Skeletal muscle satellite cell (primary cell): ENCODE data around the gene GPATCH4.
A peak's percentile ranks its signal among the peaks of the same experiment; 100 is the strongest.

Experiments
- H3K27me3 ChIP-seq: 2 replicates; pipeline ENCODE4 v1.7.0; 2013; ENCODE audit warnings: low read length; ENCODE audit not compliant: control insufficient read depth, insufficient read depth
- H3K36me3 ChIP-seq: 2 replicates; pipeline ENCODE4 v1.7.0; 2013; ENCODE audit warnings: mild to moderate bottlenecking, control low read depth, low read length; ENCODE audit not compliant: insufficient read depth
- H3K4me1 ChIP-seq: 2 replicates; pipeline ENCODE4 v1.7.0; 2013; ENCODE audit warnings: low read length; ENCODE audit not compliant: control insufficient read depth, insufficient read depth
- H3K4me2 ChIP-seq: 2 replicates; pipeline ENCODE4 v1.7.0; 2013; ENCODE audit warnings: mild to moderate bottlenecking, low read length
- H3K4me3 ChIP-seq: 2 replicates; pipeline ENCODE4 v1.7.0; 2013; ENCODE audit warnings: low read length
- H3K9ac ChIP-seq: 2 replicates; pipeline ENCODE4 v1.7.0; 2013; ENCODE audit warnings: mild to moderate bottlenecking, low read depth, low read length, moderate library complexity
- H3K9me3 ChIP-seq: replicated peaks from 2 replicates; pipeline ENCODE4 v1.7.0; 2013; ENCODE audit warnings: mild to moderate bottlenecking, control low read depth, low read length

Gene GPATCH4

DNA sequence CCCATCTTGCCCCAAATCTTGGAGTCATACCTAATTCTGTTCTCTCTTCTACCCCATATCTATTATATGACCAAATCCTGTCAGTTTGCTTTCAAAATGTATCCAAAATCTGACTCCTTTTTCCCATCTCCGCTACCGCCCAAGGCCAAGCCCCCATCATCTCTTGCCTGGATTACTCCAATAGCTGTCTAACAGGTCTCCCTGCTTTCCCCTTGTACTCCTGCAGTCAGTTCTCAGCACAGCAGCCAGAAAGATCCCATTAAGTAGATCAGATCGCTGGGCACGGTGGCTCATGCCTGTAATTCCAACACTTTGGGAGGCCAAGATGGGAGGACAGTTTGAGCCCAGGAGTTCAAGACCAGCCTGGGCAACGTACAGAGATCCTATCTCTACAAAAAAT is 48.8 kb downstream of the GPATCH4 start:
- Histone ChIP-seq H3K36me3 (peaks cover 28% of the 10 kb centered on the region), H3K4me2 (no peak overlapping the region), H3K9ac (no peak overlapping the region), H3K4me1 (peaks cover 12% of the 10 kb centered on the region), H3K27me3 (no peaks in the 10 kb centered on the region), H3K4me3 (no peak overlapping the region), H3K9me3 (no peaks in the 10 kb centered on the region)

GRCh38 chr1:156551869-156552268 is 49.4 kb downstream of the GPATCH4 start:
- H3K36me3 ChIP-seq, result peaks cover 31% of the 10 kb centered on the region
- H3K4me1 ChIP-seq, result peaks cover 12% of the 10 kb centered on the region
- H3K9ac ChIP-seq, result no peak overlapping the region
- no peaks in the 10 kb centered on the region for H3K27me3 ChIP-seq
- H3K4me3 ChIP-seq, result no peak overlapping the region
- no peaks in the 10 kb centered on the region for H3K9me3 ChIP-seq
- peak overlapping the region; percentile 7 for H3K4me2 ChIP-seq

- Histone ChIP-seq H3K36me3 (peaks cover 31% of the 10 kb centered on the region), H3K27me3 (no peaks in the 10 kb centered on the region), H3K9me3 (no peaks in the 10 kb centered on the region), H3K4me1 (peaks cover 12% of the 10 kb centered on the region), H3K9ac (no peak overlapping the region), H3K4me2 (no peak overlapping the region), H3K4me3 (no peak overlapping the region)
These were observed 50.1 kb downstream of the GPATCH4 start for GRCh38 chr1:156551066-156551643.

DNA sequence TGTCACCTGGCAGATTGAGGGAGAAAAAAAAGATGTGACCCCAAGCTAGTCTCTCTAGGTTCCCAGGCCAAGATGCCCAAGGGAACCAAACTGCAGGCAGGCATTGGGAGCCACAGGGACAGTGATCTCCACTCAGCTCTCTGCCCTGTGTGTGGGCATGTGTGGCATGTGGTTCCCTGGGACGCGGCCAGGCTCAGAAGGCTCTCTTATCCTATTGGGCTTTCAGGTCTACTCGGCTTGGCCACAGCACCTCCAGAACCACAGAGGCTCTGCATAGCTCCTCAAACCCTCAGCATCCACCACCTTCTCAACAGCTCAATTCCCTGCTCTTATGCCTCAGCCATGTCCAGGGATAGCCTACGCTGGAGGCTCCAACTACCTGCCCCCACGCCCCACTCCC is 50.9 kb downstream of the GPATCH4 start:
- Histone ChIP-seq H3K9me3 (no peaks in the 10 kb centered on the region), H3K9ac (no peak overlapping the region), H3K27me3 (no peaks in the 10 kb centered on the region)

DNA sequence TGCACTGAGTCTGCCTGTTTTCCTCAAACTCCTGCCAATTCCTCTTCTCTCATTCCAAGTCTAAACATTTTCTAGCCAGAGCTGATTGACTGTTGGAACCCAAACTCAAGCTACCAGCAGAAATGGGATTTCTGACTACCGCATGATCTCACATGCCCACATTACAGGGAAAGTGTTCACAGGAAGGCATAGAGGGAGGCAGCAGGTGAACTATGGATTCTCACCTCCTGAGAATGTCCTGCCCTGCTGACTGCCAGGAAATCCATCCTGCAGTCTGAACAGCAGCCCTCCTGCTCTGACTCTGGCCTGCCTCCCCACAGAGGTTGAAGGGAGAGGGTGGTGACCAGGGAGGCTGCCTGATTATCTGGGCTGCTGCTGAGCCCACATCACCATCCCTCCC is 51.4 kb downstream of the GPATCH4 start:
- no peak overlapping the region for H3K9ac ChIP-seq
- no peak overlapping the region for H3K4me3 ChIP-seq
- H3K36me3 ChIP-seq, result peaks cover 28% of the 10 kb centered on the region
- H3K4me1 ChIP-seq, result peaks cover 12% of the 10 kb centered on the region
- no peaks in the 10 kb centered on the region for H3K27me3 ChIP-seq
- H3K4me2 ChIP-seq, result no peak overlapping the region
- no peaks in the 10 kb centered on the region for H3K9me3 ChIP-seq

More for the DNA sequence above, 50.9 kb downstream of the GPATCH4 start:
- Histone ChIP-seq H3K4me2 (no peak overlapping the region), H3K4me3 (no peak overlapping the region), H3K36me3 (peaks cover 32% of the 10 kb centered on the region), H3K4me1 (peaks cover 12% of the 10 kb centered on the region)

GRCh38 chr1:156549390-156549789 is 51.9 kb downstream of the GPATCH4 start:
- H3K27me3 ChIP-seq, result no peaks in the 10 kb centered on the region
- no peaks in the 10 kb centered on the region for H3K9me3 ChIP-seq
- peaks cover 28% of the 10 kb centered on the region for H3K36me3 ChIP-seq
- H3K4me2 ChIP-seq, result no peak overlapping the region
- no peak overlapping the region for H3K9ac ChIP-seq
- no peak overlapping the region for H3K4me3 ChIP-seq
- peaks cover 12% of the 10 kb centered on the region for H3K4me1 ChIP-seq

- Histone ChIP-seq H3K4me2 (no peak overlapping the region), H3K9me3 (no peaks in the 10 kb centered on the region), H3K27me3 (no peaks in the 10 kb centered on the region), H3K4me1 (peaks cover 12% of the 10 kb centered on the region), H3K9ac (no peak overlapping the region), H3K4me3 (no peak overlapping the region), H3K36me3 (peaks cover 30% of the 10 kb centered on the region)
These were observed 53.3 kb downstream of the GPATCH4 start for GRCh38 chr1:156547982-156548381.

- Histone ChIP-seq H3K4me3 (no peak overlapping the region), H3K9me3 (no peaks in the 10 kb centered on the region), H3K36me3 (peaks cover 30% of the 10 kb centered on the region), H3K4me1 (peaks cover 10% of the 10 kb centered on the region), H3K9ac (no peak overlapping the region), H3K4me2 (no peak overlapping the region), H3K27me3 (no peaks in the 10 kb centered on the region)
These were observed 53.8 kb downstream of the GPATCH4 start for GRCh38 chr1:156547434-156547833.

DNA sequence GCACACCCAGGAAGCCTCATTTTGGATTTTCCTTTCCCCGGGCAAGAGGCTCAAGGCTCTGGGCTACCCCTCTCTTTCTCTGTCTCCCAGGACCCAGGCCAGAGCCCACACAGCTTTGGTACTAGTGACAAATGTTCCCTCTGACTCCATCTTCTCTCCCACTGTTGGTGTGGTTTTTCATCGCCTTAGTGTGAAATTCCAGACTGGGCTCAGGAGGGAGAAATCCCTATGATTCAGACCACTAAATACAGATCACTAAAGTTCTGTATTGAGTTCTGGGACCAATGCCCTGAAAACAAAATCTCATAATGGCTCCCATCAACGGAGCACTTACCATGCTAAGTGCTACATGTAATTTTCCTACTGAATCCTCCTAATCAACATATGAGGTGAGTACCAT is 55.0 kb downstream of the GPATCH4 start:
- peaks cover 25% of the 10 kb centered on the region for H3K36me3 ChIP-seq
- H3K9ac ChIP-seq, result no peak overlapping the region
- H3K4me1 ChIP-seq, result no peaks in the 10 kb centered on the region
- no peak overlapping the region for H3K4me2 ChIP-seq
- no peak overlapping the region for H3K4me3 ChIP-seq
- H3K27me3 ChIP-seq, result no peaks in the 10 kb centered on the region
- no peaks in the 10 kb centered on the region for H3K9me3 ChIP-seq

DNA sequence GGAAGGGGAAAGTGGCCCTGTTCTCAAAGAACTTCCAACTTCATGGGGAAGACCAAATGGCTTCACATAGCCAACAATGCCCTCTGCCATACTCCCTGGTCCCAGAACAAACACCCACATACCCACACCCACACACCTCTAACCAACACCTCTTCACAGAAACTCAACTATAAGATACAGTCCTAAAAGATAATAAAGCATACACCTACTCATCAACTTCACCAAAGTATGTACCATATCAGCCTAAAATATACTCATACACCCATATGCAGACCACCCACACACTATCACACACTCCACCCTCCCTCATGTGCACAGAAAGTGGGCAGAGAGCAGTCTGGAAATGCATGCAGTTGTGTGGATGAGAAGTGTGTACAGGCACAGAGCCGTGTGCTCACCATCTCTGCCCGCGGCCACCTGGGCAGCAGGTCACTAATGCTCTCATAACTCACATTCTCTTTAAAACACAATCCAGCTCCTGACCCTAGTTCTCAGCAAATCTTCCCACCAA is 56.6 kb downstream of the GPATCH4 start:
- Histone ChIP-seq H3K36me3 (peaks cover 28% of the 10 kb centered on the region), H3K9me3 (no peaks in the 10 kb centered on the region)

More for the DNA sequence above, 56.6 kb downstream of the GPATCH4 start:
- Histone ChIP-seq H3K9ac (no peak overlapping the region), H3K4me2 (no peak overlapping the region), H3K4me3 (no peak overlapping the region), H3K4me1 (no peaks in the 10 kb centered on the region), H3K27me3 (no peaks in the 10 kb centered on the region)
